Measurements from ENCODE around the gene SIRPA. TPM values are rescaled to one million over a fixed set of nuclear protein-coding genes. Genes with fewer than 3 reads are reported as not detected.

Gene SIRPA
- total RNA-seq, 1 experiment from 2014 or later = 6.0 TPM

DNA sequence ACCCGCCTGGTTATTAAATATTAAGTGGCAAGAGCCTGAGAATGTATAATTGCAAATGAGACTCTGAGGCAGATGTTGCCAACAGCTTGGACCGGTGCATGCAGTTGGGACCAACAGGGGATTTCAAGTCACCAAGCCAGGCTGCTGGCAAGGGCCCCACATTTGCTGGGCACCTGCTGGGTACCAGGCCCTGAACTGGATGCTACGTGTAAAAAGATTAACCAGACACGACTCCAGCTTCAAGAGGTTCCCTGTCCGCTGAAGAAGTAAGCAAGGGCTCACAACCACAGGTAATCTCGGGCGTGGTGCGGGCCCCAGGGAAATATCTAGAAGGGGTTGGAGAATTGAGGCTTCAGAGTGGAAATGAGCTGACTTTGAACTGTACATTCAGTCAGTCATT lies 13.2 kb upstream of the SIRPA start:
- Histone ChIP-seq H3K4me1 (ENCODE audit: insufficient read depth, low read length) (no peaks in the 10 kb centered on the region), H3K23me2 (ENCODE audit: insufficient read length, low read depth, low read length, poor library complexity, severe bottlenecking) (no peaks in the 10 kb centered on the region), H3K79me2 (ENCODE audit: insufficient read depth, low read length) (no peaks in the 10 kb centered on the region), H3K9ac (ENCODE audit: extremely low read depth, insufficient read length, low read length) (no peak overlapping the region), H3K23ac (ENCODE audit: insufficient read length, low read depth, low read length) (no peak overlapping the region), H3K27me3 (ENCODE audit: insufficient read depth, low read length) (no peaks in the 10 kb centered on the region), H3K4me2 (ENCODE audit: insufficient read depth, insufficient read length, low read length) (no peak overlapping the region), H3K14ac (ENCODE audit: insufficient read depth, low read length) (no peak overlapping the region), H4K20me1 (ENCODE audit: control insufficient read depth, insufficient read depth, insufficient read length) (no peaks in the 10 kb centered on the region), H2AK5ac (ENCODE audit: insufficient read length, low read length) (no peak overlapping the region), H2BK12ac (ENCODE audit: insufficient read length, low read depth, low read length) (no peak overlapping the region), H3K27ac (ENCODE audit: insufficient read length, low read depth, low read length) (no peak overlapping the region), H2BK120ac (ENCODE audit: low read depth, low read length, poor library complexity, severe bottlenecking) (no peak overlapping the region), H3K18ac (ENCODE audit: insufficient read length, low read depth, low read length) (no peak overlapping the region), H2BK5ac (ENCODE audit: insufficient read length, low read length) (no peak overlapping the region), H4K91ac (ENCODE audit: insufficient read length, low read depth, low read length) (no peak overlapping the region), H4K5ac (ENCODE audit: insufficient read length, low read depth, low read length) (no peak overlapping the region), H3K4ac (ENCODE audit: low read depth, low read length) (no peak overlapping the region), H2BK20ac (ENCODE audit: low read depth, low read length, poor library complexity, severe bottlenecking) (no peak overlapping the region), H3K9me3 (ENCODE audit: control insufficient read depth, low read depth, low read length) (no peaks in the 10 kb centered on the region), H2AFZ (ENCODE audit: low read length) (no peak overlapping the region), H3T11ph (ENCODE audit: low read length) (no peak overlapping the region), H2BK15ac (ENCODE audit: low read depth, low read length) (no peak overlapping the region), H3K79me1 (ENCODE audit: insufficient read depth, low read depth, low read length, poor library complexity, severe bottlenecking) (no peaks in the 10 kb centered on the region), H3K56ac (ENCODE audit: insufficient read length, low read depth, low read length) (no peak overlapping the region), H4K8ac (replicated peaks; ENCODE audit: insufficient read length, low read depth, low read length) (no peak overlapping the region)
- TF ChIP-seq, protein P1, sequence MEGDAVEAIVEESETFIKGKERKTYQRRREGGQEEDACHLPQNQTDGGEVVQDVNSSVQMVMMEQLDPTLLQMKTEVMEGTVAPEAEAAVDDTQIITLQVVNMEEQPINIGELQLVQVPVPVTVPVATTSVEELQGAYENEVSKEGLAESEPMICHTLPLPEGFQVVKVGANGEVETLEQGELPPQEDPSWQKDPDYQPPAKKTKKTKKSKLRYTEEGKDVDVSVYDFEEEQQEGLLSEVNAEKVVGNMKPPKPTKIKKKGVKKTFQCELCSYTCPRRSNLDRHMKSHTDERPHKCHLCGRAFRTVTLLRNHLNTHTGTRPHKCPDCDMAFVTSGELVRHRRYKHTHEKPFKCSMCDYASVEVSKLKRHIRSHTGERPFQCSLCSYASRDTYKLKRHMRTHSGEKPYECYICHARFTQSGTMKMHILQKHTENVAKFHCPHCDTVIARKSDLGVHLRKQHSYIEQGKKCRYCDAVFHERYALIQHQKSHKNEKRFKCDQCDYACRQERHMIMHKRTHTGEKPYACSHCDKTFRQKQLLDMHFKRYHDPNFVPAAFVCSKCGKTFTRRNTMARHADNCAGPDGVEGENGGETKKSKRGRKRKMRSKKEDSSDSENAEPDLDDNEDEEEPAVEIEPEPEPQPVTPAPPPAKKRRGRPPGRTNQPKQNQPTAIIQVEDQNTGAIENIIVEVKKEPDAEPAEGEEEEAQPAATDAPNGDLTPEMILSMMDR (conservative IDR thresholded peaks at IDR 0.05) = no peak
- H3K27ac Mint-ChIP-seq = no peak overlapping the region
- H3K27me3 Mint-ChIP-seq (ENCODE audit: low read depth) = peaks cover 14% of the 10 kb centered on the region
- 0 out of 5 replicates have a peak, but pooled peaks cover 0 to 2% of the 10 kb centered on the region in 2 experiments for H3K9me3 Mint-ChIP-seq
- no peak overlapping the region for H3K4me3 Mint-ChIP-seq
- no peak for DNase-seq
- H3K36me3 Mint-ChIP-seq (ENCODE audit: insufficient read depth in 1 of 3, low read depth in 3 of 3) = no peaks in the 10 kb centered on the region
- no CpG with 5 or more reads among the region's 8 CpGs for WGBS (ENCODE audit: extremely low coverage, insufficient read length, low lambda C conversion rate)
- peaks cover 16 to 30% of the 10 kb centered on the region in 2 experiments for H3K4me1 Mint-ChIP-seq

Measured in H9 (cell line).